Astrocyte (in vitro differentiated cells and primary cell): ENCODE measurements around the gene PTPN14.

Experiments used
- EZH2 ChIP-seq: IDR thresholded peaks from 2 replicates; pipeline ENCODE4 v1.6.1; 2012; ENCODE audit warnings: mild to moderate bottlenecking, low read length, inconsistent platforms; ENCODE audit not compliant: insufficient read depth
- TF ChIP-seq, protein P1 (sequence below): IDR thresholded peaks from 2 replicates; pipeline ENCODE4 v1.5.1; 2011; ENCODE audit warnings: low read depth, mild to moderate bottlenecking, inconsistent platforms, low read length, moderate library complexity; ENCODE audit not compliant: insufficient read depth

DNA sequence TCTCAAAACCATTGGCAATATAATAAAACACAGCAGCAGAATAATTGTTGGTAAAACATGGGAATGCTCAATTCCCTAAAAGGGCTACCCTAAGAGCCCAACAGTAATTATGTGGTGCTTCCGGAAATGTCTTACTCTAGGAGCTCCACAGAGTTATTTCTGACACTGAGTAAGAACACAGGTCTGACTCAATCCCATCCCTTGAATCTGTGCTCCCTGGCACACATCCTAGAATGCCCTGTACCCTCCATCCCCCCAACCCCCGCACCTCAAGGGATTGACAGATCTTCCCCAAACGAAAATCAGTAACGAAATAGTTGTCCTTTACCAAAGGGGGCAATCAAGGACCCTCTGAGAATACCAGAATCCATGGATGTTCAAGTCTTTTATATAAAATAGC is 198.6 kb downstream of the PTPN14 start:
- TF ChIP-seq, protein P1, sequence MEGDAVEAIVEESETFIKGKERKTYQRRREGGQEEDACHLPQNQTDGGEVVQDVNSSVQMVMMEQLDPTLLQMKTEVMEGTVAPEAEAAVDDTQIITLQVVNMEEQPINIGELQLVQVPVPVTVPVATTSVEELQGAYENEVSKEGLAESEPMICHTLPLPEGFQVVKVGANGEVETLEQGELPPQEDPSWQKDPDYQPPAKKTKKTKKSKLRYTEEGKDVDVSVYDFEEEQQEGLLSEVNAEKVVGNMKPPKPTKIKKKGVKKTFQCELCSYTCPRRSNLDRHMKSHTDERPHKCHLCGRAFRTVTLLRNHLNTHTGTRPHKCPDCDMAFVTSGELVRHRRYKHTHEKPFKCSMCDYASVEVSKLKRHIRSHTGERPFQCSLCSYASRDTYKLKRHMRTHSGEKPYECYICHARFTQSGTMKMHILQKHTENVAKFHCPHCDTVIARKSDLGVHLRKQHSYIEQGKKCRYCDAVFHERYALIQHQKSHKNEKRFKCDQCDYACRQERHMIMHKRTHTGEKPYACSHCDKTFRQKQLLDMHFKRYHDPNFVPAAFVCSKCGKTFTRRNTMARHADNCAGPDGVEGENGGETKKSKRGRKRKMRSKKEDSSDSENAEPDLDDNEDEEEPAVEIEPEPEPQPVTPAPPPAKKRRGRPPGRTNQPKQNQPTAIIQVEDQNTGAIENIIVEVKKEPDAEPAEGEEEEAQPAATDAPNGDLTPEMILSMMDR, result no peak
- no peak for TF ChIP-seq EZH2
